ENCODE measurements around the gene NIT1.

DNA sequence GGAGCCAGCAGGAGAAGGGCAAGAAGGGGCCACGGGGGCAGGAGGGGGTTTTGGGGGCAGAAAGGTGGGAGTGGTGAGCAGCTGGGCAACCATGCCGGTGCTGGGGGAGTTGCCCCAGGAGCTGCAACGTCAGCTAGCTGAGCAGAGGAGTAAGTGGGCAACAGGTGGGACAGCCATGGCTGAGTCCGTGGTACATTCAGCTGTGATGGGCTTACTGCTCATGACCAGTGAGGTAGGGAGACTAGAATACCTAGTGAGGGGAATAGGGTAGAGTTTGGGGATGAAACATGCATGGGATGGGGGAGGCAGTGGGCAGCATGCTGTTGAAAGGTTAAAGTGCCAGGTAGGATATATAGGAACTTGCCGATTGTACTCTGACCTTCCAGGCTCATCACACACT is 43.7 kb downstream of the NIT1 start:
- TF ChIP-seq CTCF (IDR thresholded peaks at IDR 0.05) (no peak), POLR2A (IDR thresholded peaks at IDR 0.05) (no peak)

Data from thyroid gland (tissue), 4 donors.